Endothelial cell of umbilical vein (primary cell): ENCODE results near the gene HDAC9. TPM values are rescaled to one million over a fixed set of nuclear protein-coding genes. Genes with fewer than 3 reads are reported as not detected.

Experiments
- BruUV-seq: library from RNA; stranded (reverse); fragments of 400-500 nt; replicated peaks from 2 replicates; lab custom pipeline; 2021; lab: Mats Ljungman, UMichigan
- CTCF ChIA-PET: fragments of 300-600, 350-600 bp; sonication (Branson Sonifier 250); formaldehyde crosslinking; loops from one replicate; lab custom pipeline; 2021; ENCODE audit warnings: antibody characterized with exemption, inconsistent platforms; lab: Charles Lee
- POLR2A ChIA-PET: fragments of 300-600, 350-600 bp; sonication (Branson Sonifier 250); formaldehyde crosslinking; loops from one replicate; lab custom pipeline; 2021; ENCODE audit warnings: antibody characterized with exemption, inconsistent platforms; lab: Charles Lee
- DNase-seq: peaks from one replicate; pipeline ENCODE4 v3.0.0-alpha.2; 2011; ENCODE audit warnings: low read depth, low spot score
- FAIRE-seq: peaks from 2 replicates; lab custom pipeline; 2011; peaks lifted over from hg19 to GRCh38; lab: Jason Lieb, UNC
- H2AFZ ChIP-seq: 2 replicates; pipeline ENCODE4 v1.6.0; 2012; ENCODE audit warnings: low read depth, low read length, control low read depth, inconsistent platforms
- H3K27ac ChIP-seq: 2 replicates; pipeline ENCODE4 v1.5.1; 2011; ENCODE audit warnings: low read depth, mild to moderate bottlenecking, control low read depth, low read length, moderate library complexity; ENCODE audit not compliant: insufficient read depth
- H3K27me3 ChIP-seq, 2 experiments: 2 replicates each; pipeline versions ENCODE4 v1.6.0 to v1.6.1; 2011; ENCODE audit warnings: low read length in 2 of 2, mixed read lengths in 1 of 2; ENCODE audit not compliant: control insufficient read depth in 2 of 2, insufficient read depth in 2 of 2
- H3K36me3 ChIP-seq, 2 experiments: 2 replicates in 1 of 2; 3 replicates in 1 of 2; pipeline ENCODE4 v1.5.1; 2011; ENCODE audit warnings: low read length in 2 of 2, mild to moderate bottlenecking in 1 of 2, moderate library complexity in 1 of 2; ENCODE audit not compliant: control insufficient read depth in 2 of 2, insufficient read depth in 2 of 2; ENCODE audit errors: extremely low read depth in 1 of 2
- H3K4me1 ChIP-seq: 3 replicates; pipeline ENCODE4 v1.5.1; 2011; ENCODE audit warnings: mild to moderate bottlenecking, low read length; ENCODE audit not compliant: control insufficient read depth, insufficient read depth; ENCODE audit errors: extremely low read depth
- H3K4me2 ChIP-seq: 2 replicates; pipeline ENCODE4 v1.6.1; 2011; ENCODE audit warnings: low read length, control low read depth, mixed read lengths; ENCODE audit not compliant: insufficient read depth
- H3K4me3 ChIP-seq, 3 experiments: fragments of 200-600 bp in 1 of 3; sonication (generic), shearing (Covaris generic) in 1 of 3; replicated peaks in 1 of 3; 2 replicates each; pipeline ENCODE4 v1.5.1; 2011 to 2016; ENCODE audit warnings: control low read depth in 3 of 3, low read length in 3 of 3, mild to moderate bottlenecking in 2 of 3, inconsistent platforms in 1 of 3, low read depth in 1 of 3, moderate library complexity in 1 of 3; ENCODE audit not compliant: insufficient read depth in 1 of 3
- H3K79me2 ChIP-seq: 2 replicates; pipeline ENCODE4 v1.6.0; 2012; ENCODE audit warnings: low read length, inconsistent platforms; ENCODE audit not compliant: control insufficient read depth, insufficient read depth
- H3K9ac ChIP-seq: replicated peaks from 2 replicates; pipeline ENCODE3; 2011; ENCODE audit warnings: low read length, control low read depth; ENCODE audit not compliant: insufficient read depth; ENCODE audit errors: extremely low read depth
- H3K9me1 ChIP-seq: replicated peaks from 3 replicates; pipeline ENCODE4 v1.6.0; 2011; ENCODE audit warnings: mild to moderate bottlenecking, low read length; ENCODE audit not compliant: control insufficient read depth, insufficient read depth; ENCODE audit errors: extremely low read depth
- H3K9me3 ChIP-seq: replicated peaks from 2 replicates; pipeline ENCODE4 v1.5.1; 2012; ENCODE audit warnings: low read length, inconsistent platforms; ENCODE audit not compliant: control insufficient read depth, insufficient read depth
- H4K20me1 ChIP-seq: replicated peaks from 2 replicates; pipeline ENCODE3; 2011; ENCODE audit warnings: mild to moderate bottlenecking, low read length; ENCODE audit not compliant: control insufficient read depth, insufficient read depth; ENCODE audit errors: extremely low read depth
- CTCF ChIP-seq, 2 donors: IDR thresholded peaks; 1 replicate in 1 of 2; 2 replicates in 1 of 2; pipeline ENCODE4 v1.5.1; 2011; ENCODE audit warnings: low read length in 2 of 2, mild to moderate bottlenecking in 2 of 2, moderate library complexity in 2 of 2, control low read depth in 1 of 2, inconsistent platforms in 1 of 2, low read depth in 1 of 2; ENCODE audit not compliant: insufficient read depth in 1 of 2; ENCODE audit errors: extremely low read depth in 1 of 2
- EZH2 ChIP-seq: IDR thresholded peaks from 2 replicates; pipeline ENCODE4 v1.6.1; 2012; ENCODE audit warnings: borderline replicate concordance, low read depth, mild to moderate bottlenecking, moderate library complexity, low read length, inconsistent platforms; ENCODE audit not compliant: severe bottlenecking
- FOS ChIP-seq: IDR thresholded peaks from 2 replicates; pipeline ENCODE4 v1.6.1; 2011; ENCODE audit warnings: mild to moderate bottlenecking, low read length, moderate library complexity, borderline replicate concordance; ENCODE audit not compliant: insufficient read depth
- GATA2 ChIP-seq: IDR thresholded peaks from 2 replicates; pipeline ENCODE4 v1.7.0; 2011; ENCODE audit warnings: low read depth, mild to moderate bottlenecking, moderate library complexity, mixed read lengths, low read length; ENCODE audit not compliant: insufficient read length, insufficient read depth
- JUN ChIP-seq: IDR thresholded peaks from 2 replicates; pipeline ENCODE4 v1.6.1; 2011; ENCODE audit warnings: borderline replicate concordance, low read depth; ENCODE audit not compliant: insufficient read length, insufficient read depth
- MYC ChIP-seq: IDR thresholded peaks from one replicate; pipeline ENCODE4 v1.6.1; 2011; ENCODE audit warnings: mild to moderate bottlenecking, low read depth, low read length
- POLR2A ChIP-seq: IDR thresholded peaks from 2 replicates; pipeline ENCODE4 v1.6.1; 2012; ENCODE audit warnings: low read depth, mild to moderate bottlenecking, control low read depth, low read length
- POLR2AphosphoS5 ChIP-seq: IDR thresholded peaks from 2 replicates; pipeline ENCODE4 v1.6.1; 2012; ENCODE audit warnings: low read depth, mild to moderate bottlenecking, control low read depth, low read length, moderate library complexity; ENCODE audit not compliant: insufficient read depth
- dilution Hi-C: fragments of 300-500 bp; cut with MboI; formaldehyde crosslinking; loops from one replicate; pipeline ENCODE4 v1.15.0; 2019; ENCODE audit warnings: low sequenced_read_pairs; ENCODE audit not compliant: extremely low pct_ligation_motif_present
- intact Hi-C: fragments of 100-400 bp; cut with micrococcal nuclease; formaldehyde crosslinking; loops from one replicate; pipeline ENCODE4 v1.10.0; 2022
- polyA plus RNA-seq, 4 experiments: library from polyadenylated mRNA; depleted of rRNA in 3 of 4; stranded (reverse) in 3 of 4; unstranded in 1 of 4; fragments of >200 nt; gene quantifications; 2 replicates each; pipeline versions ENCODE4 v1.2.1 to v1.2.3, GENCODE V29; 2011 to 2012; ENCODE audit warnings: missing spikeins in 1 of 4
- total RNA-seq: library from RNA; stranded (reverse); gene quantifications from 2 replicates; pipeline ENCODE4 v1.2.3, GENCODE V29; 2021
- TF ChIP-seq, protein P1 (sequence below): IDR thresholded peaks from 2 replicates; pipeline ENCODE4 v1.6.1; 2011; ENCODE audit not compliant: insufficient read depth, insufficient read length

HDAC9 gene
- total and polyA plus RNA-seq, 2 donors (not counting 3 experiments of a cell fraction or from before 2014, with no cell fraction given) = 1.8 to 11.6 TPM

GRCh38 chr7:18866359-18867036 lies 370.9 kb downstream of the HDAC9 start:
- peaks cover 10% of the 10 kb centered on the region for H3K4me1 ChIP-seq
- H3K9me1 ChIP-seq = no peaks in the 10 kb centered on the region
- ChIA-PET POLR2A (no interaction called here), CTCF (no interaction called here)
- H3K27ac ChIP-seq = peak overlapping the region; percentile 28
- no peak overlapping the region for H3K4me2 ChIP-seq
- no peak overlapping the region for H3K9ac ChIP-seq
- H3K79me2 ChIP-seq = no peaks in the 10 kb centered on the region
- no peaks in the 10 kb centered on the region for H3K27me3 ChIP-seq
- peak; percentile 74 for FAIRE-seq
- peak; percentile 50 for TF ChIP-seq MYC
- no peak for TF ChIP-seq CTCF (IDR thresholded peaks at IDR 0.05; ENCODE audit: extremely low read depth in 1 of 2, insufficient read depth in 1 of 2, low read depth in 1 of 2, low read length in 2 of 2)
- TF ChIP-seq, protein P1, sequence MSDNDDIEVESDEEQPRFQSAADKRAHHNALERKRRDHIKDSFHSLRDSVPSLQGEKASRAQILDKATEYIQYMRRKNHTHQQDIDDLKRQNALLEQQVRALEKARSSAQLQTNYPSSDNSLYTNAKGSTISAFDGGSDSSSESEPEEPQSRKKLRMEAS = peak; percentile 37
- peak; percentile 94 for TF ChIP-seq JUN
- peak; percentile 97 for TF ChIP-seq FOS
- TF ChIP-seq POLR2AphosphoS5 = peak; percentile 59
- no peak for TF ChIP-seq POLR2A
- TF ChIP-seq EZH2 = no peak
- peak; percentile 55 for TF ChIP-seq GATA2
- H4K20me1 ChIP-seq = no peaks in the 10 kb centered on the region
- no peak overlapping the region for H2AFZ ChIP-seq
- intact Hi-C loops (no loop called here), dilution Hi-C loops (no loop called here)
- no peak overlapping the region for H3K4me3 ChIP-seq
- BruUV-seq = no TSS peak
- H3K9me3 ChIP-seq = no peaks in the 10 kb centered on the region
- peak; percentile 96 for DNase-seq
- no peaks in the 10 kb centered on the region for H3K36me3 ChIP-seq
